Fibroblast of lung (primary cell): ENCODE results near the gene SUCO. TPM values are rescaled to one million over a fixed set of nuclear protein-coding genes. Genes with fewer than 3 reads are reported as not detected.

ENCODE experiments used
- DNase-seq, 2 donors: peaks; one replicate each; pipeline versions ENCODE4 v3.0.0 to v3.0.0-alpha.2; 2010; ENCODE audit warnings: low read depth in 2 of 2
- H2AFZ ChIP-seq: 2 replicates; pipeline ENCODE4 v1.5.1; 2012; ENCODE audit warnings: low read length, control low read depth, inconsistent platforms
- H3K27ac ChIP-seq: 2 replicates; pipeline ENCODE4 v1.5.1; 2011; ENCODE audit warnings: low read length, control low read depth; ENCODE audit not compliant: insufficient read depth
- H3K27me3 ChIP-seq: 2 replicates; pipeline ENCODE4 v1.5.1; 2011; ENCODE audit warnings: mild to moderate bottlenecking, low read length; ENCODE audit not compliant: control insufficient read depth, insufficient read depth
- H3K36me3 ChIP-seq: 2 replicates; pipeline ENCODE4 v1.5.1; 2011; ENCODE audit warnings: low read length; ENCODE audit not compliant: control insufficient read depth, insufficient read depth
- H3K4me1 ChIP-seq: 2 replicates; pipeline ENCODE4 v1.5.1; 2011; ENCODE audit warnings: low read length; ENCODE audit not compliant: control insufficient read depth, insufficient read depth; ENCODE audit errors: extremely low read depth
- H3K4me2 ChIP-seq: 2 replicates; pipeline ENCODE4 v1.5.1; 2011; ENCODE audit warnings: low read length, control low read depth; ENCODE audit not compliant: insufficient read depth; ENCODE audit errors: extremely low read depth
- H3K4me3 ChIP-seq, 4 experiments: fragments of 200-600 bp in 1 of 4; sonication (generic) in 1 of 4; replicated peaks in 1 of 4; 2 replicates each; pipeline ENCODE4 v1.5.1; 2011 to 2016; ENCODE audit warnings: low read length in 4 of 4, low read depth in 3 of 4, mild to moderate bottlenecking in 3 of 4, control low read depth in 2 of 4, inconsistent platforms in 1 of 4, mixed read lengths in 1 of 4; ENCODE audit not compliant: insufficient read depth in 1 of 4; ENCODE audit errors: control extremely low read depth in 1 of 4
- H3K79me2 ChIP-seq: 2 replicates; pipeline ENCODE4 v1.5.1; 2012; ENCODE audit warnings: mild to moderate bottlenecking, low read length, inconsistent platforms; ENCODE audit not compliant: control insufficient read depth, insufficient read depth
- H3K9ac ChIP-seq: 2 replicates; pipeline ENCODE4 v1.5.1; 2011; ENCODE audit warnings: mild to moderate bottlenecking, low read length, control low read depth; ENCODE audit not compliant: insufficient read depth
- H3K9me3 ChIP-seq: 2 replicates; pipeline ENCODE4 v1.5.1; 2012; ENCODE audit warnings: low read depth, low read length; ENCODE audit not compliant: control insufficient read depth, insufficient read depth
- H4K20me1 ChIP-seq: 2 replicates; pipeline ENCODE4 v1.5.1; 2011; ENCODE audit warnings: low read length; ENCODE audit not compliant: control insufficient read depth, insufficient read depth; ENCODE audit errors: extremely low read depth
- CTCF ChIP-seq, 2 donors: IDR thresholded peaks in 1 of 2; conservative IDR thresholded peaks in 1 of 2; 1 replicate in 1 of 2; 2 replicates in 1 of 2; pipeline ENCODE4 v1.5.1; 2011 to 2012; ENCODE audit warnings: low read length in 2 of 2, control low read depth in 1 of 2, inconsistent platforms in 1 of 2, low read depth in 1 of 2, mild to moderate bottlenecking in 1 of 2
- EZH2 ChIP-seq: IDR thresholded peaks from 2 replicates; pipeline ENCODE4 v1.5.1; 2012; ENCODE audit warnings: low read length, control low read depth, mild to moderate bottlenecking; ENCODE audit errors: missing control alignments
- polyA plus RNA-seq, 2 donors: library from polyadenylated mRNA; depleted of rRNA in 1 of 2; stranded (reverse) in 1 of 2; unstranded in 1 of 2; fragments of >200 nt; gene quantifications; 2 replicates each; pipeline ENCODE4 v1.2.1, GENCODE V29; 2011 to 2012; ENCODE audit warnings: missing spikeins in 1 of 2
- total RNA-seq: library from RNA; depleted of rRNA; stranded (reverse); fragments of >200 nt; gene quantifications from 2 replicates; pipeline ENCODE4 v1.2.1, GENCODE V29; 2014

Gene SUCO
- total and polyA plus RNA-seq, 2 donors (not counting 1 experiment from before 2014, with no cell fraction given) = 20.4 to 25.8 TPM

GRCh38 chr1:172629170-172629569 is 96.2 kb downstream of the SUCO start:
- H4K20me1 ChIP-seq = no peaks in the 10 kb centered on the region
- no peak overlapping the region for H2AFZ ChIP-seq
- TF ChIP-seq EZH2 (no peak), CTCF (conservative IDR thresholded peaks at IDR 0.05 in 1 of 2, IDR thresholded peaks at IDR 0.05 in 1 of 2; ENCODE audit: low read depth in 1 of 2, low read length in 2 of 2) (no peak)
- H3K9ac ChIP-seq = no peak overlapping the region
- no peak overlapping the region for H3K4me3 ChIP-seq
- H3K4me2 ChIP-seq = no peak overlapping the region
- no peaks in the 10 kb centered on the region for H3K4me1 ChIP-seq
- no peak overlapping the region for H3K27ac ChIP-seq
- DNase-seq = no peak
- H3K27me3 ChIP-seq = no peaks in the 10 kb centered on the region
- no peaks in the 10 kb centered on the region for H3K9me3 ChIP-seq
- H3K79me2 ChIP-seq = no peaks in the 10 kb centered on the region
- no peaks in the 10 kb centered on the region for H3K36me3 ChIP-seq

GRCh38 chr1:172629638-172630037 is 96.7 kb downstream of the SUCO start:
- TF ChIP-seq CTCF (conservative IDR thresholded peaks at IDR 0.05 in 1 of 2, IDR thresholded peaks at IDR 0.05 in 1 of 2; ENCODE audit: low read depth in 1 of 2, low read length in 2 of 2) (no peak), EZH2 (no peak)
- H4K20me1 ChIP-seq = no peaks in the 10 kb centered on the region
- H3K79me2 ChIP-seq = no peaks in the 10 kb centered on the region
- no peak overlapping the region for H3K4me3 ChIP-seq
- no peak overlapping the region for H3K27ac ChIP-seq
- H3K4me1 ChIP-seq = no peaks in the 10 kb centered on the region
- H3K9ac ChIP-seq = no peak overlapping the region
- H3K4me2 ChIP-seq = no peak overlapping the region
- no peaks in the 10 kb centered on the region for H3K9me3 ChIP-seq
- DNase-seq = no peak
- H3K36me3 ChIP-seq = no peaks in the 10 kb centered on the region
- no peaks in the 10 kb centered on the region for H3K27me3 ChIP-seq
- no peak overlapping the region for H2AFZ ChIP-seq

- no peaks in the 10 kb centered on the region for H3K4me1 ChIP-seq
- H3K4me3 ChIP-seq = no peak overlapping the region
- H3K36me3 ChIP-seq = no peaks in the 10 kb centered on the region
- no peak overlapping the region for H2AFZ ChIP-seq
- H3K9ac ChIP-seq = no peak overlapping the region
- TF ChIP-seq CTCF (conservative IDR thresholded peaks at IDR 0.05 in 1 of 2, IDR thresholded peaks at IDR 0.05 in 1 of 2; ENCODE audit: low read depth in 1 of 2, low read length in 2 of 2) = no peak
- TF ChIP-seq EZH2 = no peak
- no peaks in the 10 kb centered on the region for H3K79me2 ChIP-seq
- no peaks in the 10 kb centered on the region for H3K9me3 ChIP-seq
- H4K20me1 ChIP-seq = no peaks in the 10 kb centered on the region
- no peak overlapping the region for H3K27ac ChIP-seq
- H3K4me2 ChIP-seq = no peak overlapping the region
- no peaks in the 10 kb centered on the region for H3K27me3 ChIP-seq
- peak in 1 of 2 donors; percentile 27 for DNase-seq
These were observed 97.3 kb downstream of the SUCO start for GRCh38 chr1:172630056-172630818.
